Stimulated activated naive CD8-positive, alpha-beta T cell treated with anti-CD3 and anti-CD28 coated beads, Interleukin-15, amount 100 ng/mL, for 72 hours (primary cell): Measurements from ENCODE around the gene DZIP3.
"Not testable (repeated sequence)": the region's sequence is repeated elsewhere in the genome, so short reads cannot be mapped to it uniquely, and the experiment has no call there.

Experiments used
- ATAC-seq: fragments of 150-1000 bp; cut with Tn5 transposase; 2 replicates; pipeline ENCODE4 v1.10.0; 2021; ENCODE audit warnings: mild to moderate bottlenecking, moderate library complexity
- DNase-seq, 2 donors: peaks; one replicate each; pipeline ENCODE4 v3.0.0; 2021 to 2022
- H3K27ac Mint-ChIP-seq, 2 donors: one replicate each; pipeline ENCODE4 v1.8.0; 2022; ENCODE audit warnings: mild to moderate bottlenecking in 2 of 2, mixed read lengths in 2 of 2, moderate library complexity in 2 of 2
- H3K27me3 Mint-ChIP-seq: one replicate; pipeline ENCODE4 v1.8.0; 2022; ENCODE audit warnings: mixed read lengths
- H3K4me1 Mint-ChIP-seq: one replicate; pipeline ENCODE4 v1.8.0; 2022; ENCODE audit warnings: mild to moderate bottlenecking, mixed read lengths
- H3K4me3 Mint-ChIP-seq, 2 donors: one replicate each; pipeline ENCODE4 v1.8.0; 2022; ENCODE audit warnings: mild to moderate bottlenecking in 2 of 2, mixed read lengths in 2 of 2, moderate library complexity in 1 of 2
- H3K9me3 Mint-ChIP-seq, 2 donors: one replicate each; pipeline ENCODE4 v1.8.0; 2022; ENCODE audit warnings: mixed read lengths in 2 of 2

DZIP3 gene

DNA sequence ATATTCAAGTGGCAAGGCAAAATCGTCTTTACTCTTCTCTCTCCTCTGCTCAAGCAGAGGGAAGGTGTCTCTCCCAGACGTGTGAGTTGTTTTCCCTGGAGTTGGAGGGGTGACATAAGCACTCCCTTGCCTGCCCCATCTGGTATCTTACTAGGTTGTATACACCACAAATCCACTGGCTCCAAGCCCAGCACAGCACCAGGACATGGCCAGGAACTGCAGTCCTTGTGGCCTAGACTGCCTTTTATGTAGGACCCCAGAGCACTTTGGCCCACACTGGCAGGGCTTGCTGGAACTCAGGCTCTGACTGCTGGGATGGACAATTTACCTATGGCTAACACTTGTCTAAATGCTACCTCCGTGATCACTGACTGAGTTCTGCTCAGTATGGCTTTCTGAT lies 34.0 kb downstream of the DZIP3 start:
- ATAC-seq: peak; percentile 9
- H3K27me3 Mint-ChIP-seq: no peaks in the 10 kb centered on the region
- DNase-seq: no peak
- no peaks in the 10 kb centered on the region for H3K4me1 Mint-ChIP-seq
- H3K4me3 Mint-ChIP-seq: no peak overlapping the region
- H3K9me3 Mint-ChIP-seq: no peaks in the 10 kb centered on the region
- no peak overlapping the region for H3K27ac Mint-ChIP-seq

DNA sequence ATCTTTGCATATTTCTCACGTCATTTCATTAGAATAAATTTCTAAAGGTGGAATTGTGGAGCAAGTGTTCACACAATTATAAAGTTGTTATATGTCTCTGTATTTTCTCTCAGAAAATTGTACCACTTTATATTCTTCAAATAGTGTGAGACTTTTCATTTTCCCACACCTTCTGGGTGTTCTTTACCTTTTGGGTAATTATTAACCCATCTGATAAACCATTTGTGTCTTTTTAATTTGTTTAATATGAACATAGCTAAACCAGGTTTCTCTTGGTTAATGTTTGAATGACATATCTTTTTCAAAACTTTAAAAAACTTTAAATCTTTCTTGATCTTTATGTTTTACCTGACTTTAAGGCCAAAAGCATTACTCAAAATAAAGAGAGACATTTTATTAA lies 40.5 kb downstream of the DZIP3 start:
- ATAC-seq (no peak), DNase-seq (no peak)
- Mint-ChIP-seq H3K4me3 (no peak overlapping the region), H3K27me3 (no peaks in the 10 kb centered on the region), H3K4me1 (no peaks in the 10 kb centered on the region), H3K27ac (no peak overlapping the region), H3K9me3 (no peaks in the 10 kb centered on the region)

DNA sequence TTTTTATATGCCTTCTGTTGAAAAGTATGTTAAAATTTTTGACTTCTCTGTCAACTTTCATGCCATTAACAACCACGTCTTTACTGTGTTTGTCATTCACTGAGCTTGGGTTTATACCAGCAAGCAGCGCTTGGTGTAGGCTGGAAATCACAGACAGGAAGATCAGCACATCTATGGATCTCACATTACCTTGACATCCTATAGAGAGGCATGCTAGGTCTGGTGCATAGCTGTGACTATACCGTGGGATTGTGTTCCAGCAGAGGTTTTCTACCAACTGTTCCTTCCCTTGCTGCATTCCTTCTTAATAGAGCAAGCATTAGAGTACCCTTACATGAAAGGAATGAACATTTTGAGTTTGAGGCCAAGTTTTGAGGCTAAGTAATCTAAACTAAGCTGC lies 53.0 kb downstream of the DZIP3 start:
- Mint-ChIP-seq H3K9me3 (no peaks in the 10 kb centered on the region), H3K27ac (no peak overlapping the region), H3K27me3 (no peaks in the 10 kb centered on the region), H3K4me1 (no peaks in the 10 kb centered on the region), H3K4me3 (no peak overlapping the region)
- no peak for DNase-seq
- ATAC-seq: no peak

DNA sequence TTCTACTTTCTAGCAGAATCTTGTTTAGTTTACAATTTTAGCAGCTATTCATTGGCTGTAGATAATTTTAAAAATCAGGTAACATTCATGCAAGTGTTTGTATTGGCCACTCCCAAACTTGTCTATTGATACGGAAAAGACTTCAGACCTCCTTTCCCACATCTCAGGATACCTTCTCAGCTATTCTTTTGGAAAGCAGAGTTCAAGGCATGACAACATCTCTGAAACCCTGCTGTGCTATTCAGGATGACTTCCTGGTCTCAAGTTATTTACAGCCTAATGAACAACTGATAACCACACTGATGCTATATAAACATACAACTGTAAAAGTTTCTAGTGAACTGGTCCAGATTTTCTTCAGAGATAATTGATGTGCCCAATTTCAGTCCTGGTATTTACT lies 55.8 kb downstream of the DZIP3 start:
- H3K4me3 Mint-ChIP-seq: no peak overlapping the region
- no peak for DNase-seq
- no peaks in the 10 kb centered on the region for H3K27me3 Mint-ChIP-seq
- no peak overlapping the region for H3K27ac Mint-ChIP-seq
- H3K4me1 Mint-ChIP-seq: no peaks in the 10 kb centered on the region
- ATAC-seq: no peak
- H3K9me3 Mint-ChIP-seq: no peaks in the 10 kb centered on the region

DNA sequence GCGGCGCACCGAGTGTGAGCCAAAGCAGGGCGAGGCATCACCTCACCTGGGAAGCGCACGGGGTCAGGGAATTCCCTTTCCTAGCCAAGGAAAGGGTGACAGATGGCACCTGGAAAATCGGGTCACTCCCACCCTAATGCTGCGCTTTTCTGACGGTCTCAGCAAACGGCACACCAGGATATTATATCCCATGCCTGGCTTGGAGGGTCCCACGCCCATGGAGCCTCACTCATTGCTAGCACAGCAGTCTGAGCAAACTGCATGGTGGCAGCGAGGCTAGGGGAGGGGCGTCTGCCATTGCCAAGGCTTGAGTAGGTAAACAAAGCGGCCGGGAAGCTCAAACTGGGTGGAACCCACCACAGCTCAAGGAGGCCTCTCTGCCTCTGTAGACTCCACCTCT lies 66.1 kb downstream of the DZIP3 start:
- DNase-seq, H3K4me1 Mint-ChIP-seq, H3K27me3 Mint-ChIP-seq, H3K4me3 Mint-ChIP-seq, H3K9me3 Mint-ChIP-seq, ATAC-seq, H3K27ac Mint-ChIP-seq: not testable (repeated sequence)

DNA sequence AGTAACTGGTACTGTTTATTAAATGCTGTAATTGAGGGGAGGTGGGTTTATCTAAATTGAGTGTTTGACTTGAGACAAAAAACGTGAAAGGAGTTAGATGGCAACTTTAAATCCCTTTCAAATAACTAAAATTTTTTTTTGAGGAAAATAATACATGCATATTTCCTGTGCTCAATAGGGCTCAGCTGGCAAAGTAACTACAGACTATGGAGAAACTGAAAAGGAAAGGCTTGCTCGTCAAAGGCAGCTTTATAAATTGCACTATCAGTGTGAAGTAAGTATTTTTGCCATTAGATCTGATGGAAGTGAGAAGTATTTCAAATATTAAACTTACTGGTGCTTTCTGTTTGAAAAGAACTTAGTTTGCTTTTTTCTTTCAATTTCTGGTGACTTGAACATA lies 72.2 kb downstream of the DZIP3 start:
- no peak overlapping the region for H3K27ac Mint-ChIP-seq
- H3K9me3 Mint-ChIP-seq: no peaks in the 10 kb centered on the region

GRCh38 chr3:108662142-108662738 lies 72.7 kb downstream of the DZIP3 start:
- H3K27ac Mint-ChIP-seq: no peak overlapping the region
- ATAC-seq: peak; percentile 61

More for the DNA sequence above, 72.2 kb downstream of the DZIP3 start:
- Mint-ChIP-seq H3K27me3 (no peaks in the 10 kb centered on the region), H3K4me1 (peaks cover 6% of the 10 kb centered on the region), H3K4me3 (no peak overlapping the region)
- DNase-seq: no peak
- no peak for ATAC-seq

DNA sequence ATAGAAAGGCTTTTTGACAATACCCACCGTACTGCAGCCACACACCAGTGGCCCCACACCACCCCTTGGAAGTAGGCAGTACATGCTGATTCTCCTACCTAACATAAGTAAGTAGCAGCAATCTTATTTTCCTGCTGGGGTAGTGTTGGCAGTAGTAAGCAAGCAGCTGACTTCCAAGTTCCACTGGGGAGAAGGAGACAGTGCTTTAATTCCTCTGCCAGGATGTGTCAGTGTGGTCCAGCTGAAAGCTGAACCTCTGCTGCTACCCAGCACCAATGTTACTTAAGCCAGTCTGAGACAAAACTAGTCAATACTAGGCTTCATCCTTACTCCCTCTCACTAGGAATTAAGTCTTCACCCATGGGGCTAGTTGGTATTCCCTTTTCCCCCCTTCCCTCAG lies 74.7 kb downstream of the DZIP3 start:
- no peak for DNase-seq
- Mint-ChIP-seq H3K4me3 (no peak overlapping the region), H3K27me3 (no peaks in the 10 kb centered on the region), H3K4me1 (peaks cover 13% of the 10 kb centered on the region), H3K9me3 (no peaks in the 10 kb centered on the region), H3K27ac (no peak overlapping the region)
- ATAC-seq: no peak

More at GRCh38 chr3:108662142-108662738, 72.7 kb downstream of the DZIP3 start:
- H3K4me3 Mint-ChIP-seq: no peak overlapping the region
- DNase-seq: peak; percentile 35 to 45
- H3K4me1 Mint-ChIP-seq: peaks cover 12% of the 10 kb centered on the region
- no peaks in the 10 kb centered on the region for H3K9me3 Mint-ChIP-seq
- H3K27me3 Mint-ChIP-seq: no peaks in the 10 kb centered on the region

- H3K27me3 Mint-ChIP-seq: no peaks in the 10 kb centered on the region
- no peak for DNase-seq
- H3K4me1 Mint-ChIP-seq: peaks cover 13% of the 10 kb centered on the region
- no peak overlapping the region for H3K27ac Mint-ChIP-seq
- ATAC-seq: no peak
- H3K9me3 Mint-ChIP-seq: no peaks in the 10 kb centered on the region
- no peak overlapping the region for H3K4me3 Mint-ChIP-seq
Observed at GRCh38 chr3:108667312-108667711, 77.8 kb downstream of the DZIP3 start.

GRCh38 chr3:108669208-108669607 lies 79.7 kb downstream of the DZIP3 start:
- Mint-ChIP-seq H3K9me3 (no peaks in the 10 kb centered on the region), H3K4me3 (no peak overlapping the region), H3K27ac (no peak overlapping the region), H3K27me3 (no peaks in the 10 kb centered on the region), H3K4me1 (peaks cover 17% of the 10 kb centered on the region)
- ATAC-seq (no peak), DNase-seq (no peak)

DNA sequence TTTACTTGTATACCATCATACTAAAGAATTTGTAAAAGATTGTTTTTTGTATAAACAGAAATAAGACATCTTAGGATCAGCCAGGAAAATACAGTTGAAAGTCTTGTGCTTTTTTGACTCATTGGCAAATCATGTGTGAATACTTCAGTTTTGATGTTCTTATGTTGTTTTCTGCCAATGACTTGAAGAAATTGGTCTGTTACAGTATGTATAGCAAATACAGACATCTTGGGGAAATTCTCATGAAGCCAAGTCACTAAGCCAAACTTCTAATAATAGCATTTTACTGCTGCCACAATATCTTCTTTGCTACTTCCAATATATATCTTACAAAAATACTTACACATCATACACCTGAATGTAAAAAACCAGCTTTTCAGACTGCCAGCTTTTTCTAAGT lies 83.2 kb downstream of the DZIP3 start:
- Mint-ChIP-seq H3K4me3 (no peak overlapping the region), H3K9me3 (no peaks in the 10 kb centered on the region)
- ATAC-seq: no peak

DNA sequence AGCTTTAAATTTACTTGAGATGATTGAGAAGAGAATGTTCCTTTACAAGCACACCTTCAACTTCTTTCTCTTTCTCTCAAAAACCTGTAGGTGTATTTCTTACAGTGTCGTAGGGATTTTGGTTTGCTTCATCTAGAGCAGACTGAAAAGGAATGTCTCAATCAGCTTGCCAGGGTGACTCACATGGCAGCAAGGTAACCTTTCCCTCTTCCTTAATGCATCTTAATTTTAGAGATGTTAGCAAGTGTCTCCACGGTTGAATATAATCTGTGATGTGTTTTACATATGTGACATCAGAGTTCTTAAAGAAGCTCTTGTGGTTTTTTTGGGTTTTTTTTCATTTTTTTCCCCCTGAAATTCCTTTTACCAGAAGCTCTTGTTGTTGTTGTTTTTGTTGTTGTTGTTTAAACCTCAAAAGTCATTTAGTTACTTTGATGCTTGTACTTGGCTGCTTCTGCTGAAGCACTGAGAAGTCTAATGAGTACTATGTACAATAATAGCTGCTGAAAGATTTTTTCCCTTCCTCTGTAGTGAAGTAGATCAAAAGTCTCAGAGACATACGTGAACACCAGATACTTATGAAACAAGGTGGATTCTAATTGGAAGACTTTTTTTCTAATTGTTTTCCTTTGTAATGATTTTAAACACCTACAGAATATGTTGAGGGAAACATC lies 84.6 kb downstream of the DZIP3 start:
- DNase-seq: no peak
- H3K27me3 Mint-ChIP-seq: no peaks in the 10 kb centered on the region
- no peak overlapping the region for H3K27ac Mint-ChIP-seq
- peaks cover 5% of the 10 kb centered on the region for H3K4me1 Mint-ChIP-seq
- ATAC-seq: no peak
- H3K4me3 Mint-ChIP-seq: no peak overlapping the region
- no peaks in the 10 kb centered on the region for H3K9me3 Mint-ChIP-seq

More for the DNA sequence above, 83.2 kb downstream of the DZIP3 start:
- peaks cover 5% of the 10 kb centered on the region for H3K4me1 Mint-ChIP-seq
- DNase-seq: no peak
- H3K27me3 Mint-ChIP-seq: no peaks in the 10 kb centered on the region
- no peak overlapping the region for H3K27ac Mint-ChIP-seq

DNA sequence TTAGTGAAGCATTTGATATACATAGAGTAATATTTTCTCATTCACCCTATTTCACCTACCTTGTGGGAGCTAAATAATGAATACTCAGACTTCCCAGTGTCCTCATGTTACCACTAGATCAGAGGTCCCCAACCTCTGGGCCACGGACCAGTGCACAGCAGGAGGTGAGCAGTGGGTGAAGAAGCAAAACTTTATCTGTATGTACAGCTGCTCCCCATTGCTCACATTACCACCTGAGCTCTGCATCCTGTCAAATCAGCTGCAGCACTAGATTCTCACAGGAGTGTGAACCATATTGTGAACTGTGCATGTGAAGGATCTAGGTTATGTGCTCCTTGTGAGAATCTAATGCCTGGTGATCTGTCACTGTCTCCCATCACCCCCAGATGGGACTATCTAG lies 88.3 kb downstream of the DZIP3 start:
- no peak overlapping the region for H3K27ac Mint-ChIP-seq
- peaks cover 0 to 4% of the 10 kb centered on the region in 2 donors for H3K9me3 Mint-ChIP-seq
- DNase-seq (no peak), ATAC-seq (no peak)
- H3K27me3 Mint-ChIP-seq: no peaks in the 10 kb centered on the region
- H3K4me1 Mint-ChIP-seq: peaks cover 5% of the 10 kb centered on the region
- H3K4me3 Mint-ChIP-seq: no peak overlapping the region

DNA sequence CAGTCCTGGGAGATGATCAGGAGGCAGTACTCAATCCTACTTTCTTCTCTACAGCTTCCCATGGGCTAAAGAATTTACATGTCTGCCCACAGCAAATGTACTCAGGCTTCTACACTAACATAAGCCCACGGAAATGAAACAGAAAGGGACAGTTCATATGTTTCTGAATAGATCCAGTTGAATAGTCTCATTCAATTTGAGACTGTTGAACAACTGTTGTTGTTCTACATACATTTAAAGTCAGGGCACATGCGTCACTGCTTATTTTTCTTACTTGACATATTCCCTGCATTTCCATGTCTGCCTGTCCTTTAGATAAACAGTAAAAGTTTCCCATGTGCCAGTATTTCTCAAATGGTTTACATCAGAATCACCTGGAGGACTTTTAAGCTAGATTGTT lies 102.8 kb downstream of the DZIP3 start:
- H3K27me3 Mint-ChIP-seq, H3K4me1 Mint-ChIP-seq, H3K27ac Mint-ChIP-seq, ATAC-seq, H3K4me3 Mint-ChIP-seq, DNase-seq: not testable (repeated sequence)
- H3K9me3 Mint-ChIP-seq: peaks cover 10 to 15% of the 10 kb centered on the region in 2 donors

GRCh38 chr3:108698461-108698860 lies 108.9 kb downstream of the DZIP3 start:
- Mint-ChIP-seq H3K4me3 (no peak overlapping the region), H3K27ac (peak overlapping the region in 1 of 2 donors; percentile 2), H3K4me1 (no peaks in the 10 kb centered on the region), H3K9me3 (peaks cover 14 to 18% of the 10 kb centered on the region in 2 donors), H3K27me3 (no peaks in the 10 kb centered on the region)
- DNase-seq (no peak), ATAC-seq (no peak)

DNA sequence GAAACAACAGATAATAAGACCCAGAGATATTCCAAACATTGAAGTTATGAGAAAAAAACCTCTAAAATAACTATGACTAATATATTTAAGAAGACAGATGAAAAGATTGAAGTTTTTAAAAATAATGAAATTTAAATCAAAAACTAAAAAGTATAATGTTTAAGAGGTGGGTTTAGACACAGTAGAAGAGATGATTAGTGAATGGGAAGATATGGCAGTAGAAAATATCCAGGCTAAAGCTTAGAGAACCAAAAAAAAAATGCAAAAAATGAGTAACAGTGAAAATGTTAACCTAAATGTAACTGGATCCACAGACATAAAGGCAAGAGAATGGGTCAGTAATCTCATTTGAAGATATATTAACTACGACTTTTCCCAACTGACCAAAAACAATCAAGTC lies 115.5 kb downstream of the DZIP3 start:
- ATAC-seq (no peak), DNase-seq (no peak)
- Mint-ChIP-seq H3K27me3 (no peaks in the 10 kb centered on the region), H3K9me3 (peaks cover 16 to 23% of the 10 kb centered on the region in 2 donors), H3K27ac (no peak overlapping the region), H3K4me3 (no peak overlapping the region), H3K4me1 (no peaks in the 10 kb centered on the region)
